Epithelial cell of proximal tubule (primary cell): Measurements from ENCODE around the gene PHETA1. TPM values are rescaled to one million over a fixed set of nuclear protein-coding genes. Genes with fewer than 3 reads are reported as not detected.

Source experiments
- DNase-seq: peaks from one replicate; pipeline ENCODE4 v3.0.0-alpha.2; 2011; ENCODE audit warnings: low read depth
- H3K4me3 ChIP-seq: 2 replicates; pipeline ENCODE4 v1.5.1; 2011; ENCODE audit warnings: low read depth, mild to moderate bottlenecking, low read length
- total RNA-seq: library from RNA; depleted of rRNA; stranded (reverse); fragments of >200 nt; gene quantifications from 2 replicates; pipeline ENCODE4 v1.2.3, GENCODE V29; 2015
- TF ChIP-seq, protein P1 (sequence below): conservative IDR thresholded peaks from 2 replicates; pipeline ENCODE4 v1.5.1; 2012; ENCODE audit warnings: low read depth, mild to moderate bottlenecking, low read length

The PHETA1 gene
- total RNA-seq, 1 donor from 2014 or later, result 28.7 TPM

DNA sequence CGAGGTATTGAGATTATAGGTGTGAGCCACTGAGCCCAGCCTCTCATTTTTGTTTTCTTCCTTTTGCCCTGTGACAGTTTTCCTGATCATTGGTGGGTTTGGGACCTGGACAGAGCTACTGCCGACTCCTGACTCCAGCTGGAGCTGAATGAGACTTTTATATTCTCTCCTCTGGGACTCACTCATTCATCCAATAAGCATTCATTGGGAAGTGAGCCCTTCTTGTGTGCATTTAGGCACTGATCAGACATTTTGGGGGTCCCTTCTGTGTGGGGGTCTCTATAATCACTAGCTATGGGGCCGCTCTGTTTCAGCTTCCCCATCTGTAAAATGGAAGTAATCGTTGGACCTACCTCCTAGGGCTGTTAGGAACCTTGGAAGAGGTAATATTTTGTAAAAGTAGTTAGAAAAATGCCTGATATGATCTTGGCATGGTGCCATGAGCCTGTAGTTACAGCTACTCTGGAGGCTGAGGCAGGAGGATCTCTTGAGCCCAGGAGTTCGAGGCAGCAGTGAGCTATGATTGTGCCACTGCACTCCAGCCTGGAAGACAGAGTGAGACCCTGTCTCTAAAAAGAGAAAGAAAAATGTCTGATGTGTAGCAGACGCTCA, 44.0 kb upstream of the PHETA1 start:
- no peak for DNase-seq
- TF ChIP-seq, protein P1, sequence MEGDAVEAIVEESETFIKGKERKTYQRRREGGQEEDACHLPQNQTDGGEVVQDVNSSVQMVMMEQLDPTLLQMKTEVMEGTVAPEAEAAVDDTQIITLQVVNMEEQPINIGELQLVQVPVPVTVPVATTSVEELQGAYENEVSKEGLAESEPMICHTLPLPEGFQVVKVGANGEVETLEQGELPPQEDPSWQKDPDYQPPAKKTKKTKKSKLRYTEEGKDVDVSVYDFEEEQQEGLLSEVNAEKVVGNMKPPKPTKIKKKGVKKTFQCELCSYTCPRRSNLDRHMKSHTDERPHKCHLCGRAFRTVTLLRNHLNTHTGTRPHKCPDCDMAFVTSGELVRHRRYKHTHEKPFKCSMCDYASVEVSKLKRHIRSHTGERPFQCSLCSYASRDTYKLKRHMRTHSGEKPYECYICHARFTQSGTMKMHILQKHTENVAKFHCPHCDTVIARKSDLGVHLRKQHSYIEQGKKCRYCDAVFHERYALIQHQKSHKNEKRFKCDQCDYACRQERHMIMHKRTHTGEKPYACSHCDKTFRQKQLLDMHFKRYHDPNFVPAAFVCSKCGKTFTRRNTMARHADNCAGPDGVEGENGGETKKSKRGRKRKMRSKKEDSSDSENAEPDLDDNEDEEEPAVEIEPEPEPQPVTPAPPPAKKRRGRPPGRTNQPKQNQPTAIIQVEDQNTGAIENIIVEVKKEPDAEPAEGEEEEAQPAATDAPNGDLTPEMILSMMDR, result no peak
- H3K4me3 ChIP-seq, result no peak overlapping the region

DNA sequence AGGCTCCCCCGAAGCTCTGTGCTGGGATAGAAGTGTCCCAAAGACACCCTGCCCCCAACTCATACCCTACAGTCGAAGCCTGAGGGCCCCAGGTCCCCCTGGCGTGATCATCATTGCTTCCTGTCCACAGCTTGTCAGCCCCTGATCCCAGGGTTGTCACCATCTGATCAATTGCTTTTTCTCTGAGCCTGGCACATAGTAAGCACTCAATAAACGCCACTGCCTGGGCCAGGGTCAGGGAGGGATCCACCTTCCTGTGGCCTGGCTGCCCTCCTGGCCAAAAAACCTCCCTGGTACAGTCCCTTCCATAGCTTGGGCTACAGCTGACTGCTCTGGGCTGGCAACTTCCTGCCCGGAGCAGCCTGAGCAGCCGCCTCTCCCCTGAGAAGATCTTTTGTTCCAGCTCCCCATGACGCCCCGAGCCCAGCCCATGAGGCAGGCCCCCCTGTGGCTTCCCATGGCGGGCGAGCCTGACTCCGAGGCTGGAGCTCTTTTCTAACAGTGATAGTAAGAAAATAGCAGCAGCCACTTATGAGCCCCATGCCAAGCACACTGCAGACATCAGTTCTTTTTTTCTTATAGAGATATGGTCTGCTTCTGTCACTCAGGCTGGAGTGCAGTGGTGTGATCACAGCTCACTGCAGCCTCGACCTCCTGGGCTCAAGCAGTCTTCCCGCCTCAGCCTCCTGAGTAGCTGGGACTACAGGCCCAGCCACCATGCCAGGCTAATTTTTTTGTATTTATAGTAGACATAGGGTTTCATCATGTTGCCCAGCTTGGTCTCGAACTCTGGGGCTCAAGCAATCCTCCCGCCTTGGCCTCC, 43.3 kb upstream of the PHETA1 start:
- DNase-seq, result no peak
- H3K4me3 ChIP-seq, result no peak overlapping the region
- TF ChIP-seq, protein P1, result no peak

DNA sequence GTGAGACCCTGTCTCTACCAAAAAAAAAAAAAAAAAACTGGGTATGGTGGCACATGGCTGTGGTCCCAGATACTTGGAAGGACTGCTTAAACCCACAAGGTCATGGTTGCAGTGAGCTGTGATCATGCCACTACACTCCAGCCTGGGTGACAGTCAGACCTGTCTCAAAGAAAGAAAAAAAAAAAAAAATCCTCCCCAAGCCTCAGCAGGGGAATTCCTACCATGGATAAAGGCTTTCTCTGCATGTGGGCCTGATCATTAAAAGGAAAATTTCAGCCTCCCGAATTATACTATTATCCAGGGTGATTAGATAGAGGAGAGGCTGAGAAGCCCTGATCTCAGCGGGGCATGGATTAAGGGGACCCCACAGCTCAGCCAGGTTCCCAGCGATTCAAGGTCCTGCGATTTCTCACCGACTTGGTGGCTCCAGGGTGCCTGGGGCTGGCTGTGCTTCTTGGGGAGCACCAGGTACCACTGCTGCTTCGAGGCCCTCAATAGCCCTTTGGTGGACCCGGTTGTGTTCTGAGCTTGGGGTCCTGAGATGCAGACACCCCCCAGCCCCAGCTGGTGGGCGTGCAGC, 42.4 kb upstream of the PHETA1 start:
- DNase-seq, result no peak
- H3K4me3 ChIP-seq, result no peak overlapping the region
- TF ChIP-seq, protein P1, result no peak

DNA sequence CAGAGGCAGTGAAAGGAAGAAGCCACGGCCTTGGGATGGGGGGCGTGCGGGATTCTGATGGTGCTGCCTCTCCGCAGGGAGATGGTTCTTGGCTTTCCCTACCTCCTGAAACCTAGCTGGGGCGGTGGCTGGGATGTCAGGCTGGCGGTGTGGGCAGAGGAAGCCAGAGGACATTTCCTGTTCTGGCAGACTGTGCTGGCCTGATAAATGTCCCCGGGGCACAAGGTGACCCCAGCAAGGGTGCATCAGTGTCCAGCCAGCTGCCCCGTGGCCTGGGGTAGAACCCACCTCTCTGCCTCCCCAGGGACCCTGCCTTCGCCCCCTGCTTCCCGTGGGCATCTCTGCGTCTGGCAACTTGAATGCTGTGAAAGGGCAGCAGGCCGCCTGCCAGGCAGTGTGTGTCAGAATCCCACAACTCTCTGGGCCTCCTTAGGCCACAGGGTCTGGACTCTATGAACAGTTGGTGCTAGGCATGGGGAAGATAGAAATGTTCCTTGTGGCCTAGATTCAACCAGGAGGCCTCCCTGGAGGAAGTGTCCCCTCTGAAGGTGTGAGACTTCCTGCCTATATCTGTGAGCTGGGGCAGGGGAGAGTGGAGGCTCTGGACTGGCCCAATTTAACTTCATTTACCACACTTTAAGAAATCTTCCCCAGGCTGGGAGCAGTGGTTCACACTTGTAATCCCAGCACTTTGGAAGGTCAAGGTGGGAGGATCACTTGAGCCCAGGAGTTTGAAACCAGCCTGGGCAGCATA, 41.7 kb upstream of the PHETA1 start:
- TF ChIP-seq, protein P1, result no peak
- no peak for DNase-seq
- H3K4me3 ChIP-seq, result no peak overlapping the region

DNA sequence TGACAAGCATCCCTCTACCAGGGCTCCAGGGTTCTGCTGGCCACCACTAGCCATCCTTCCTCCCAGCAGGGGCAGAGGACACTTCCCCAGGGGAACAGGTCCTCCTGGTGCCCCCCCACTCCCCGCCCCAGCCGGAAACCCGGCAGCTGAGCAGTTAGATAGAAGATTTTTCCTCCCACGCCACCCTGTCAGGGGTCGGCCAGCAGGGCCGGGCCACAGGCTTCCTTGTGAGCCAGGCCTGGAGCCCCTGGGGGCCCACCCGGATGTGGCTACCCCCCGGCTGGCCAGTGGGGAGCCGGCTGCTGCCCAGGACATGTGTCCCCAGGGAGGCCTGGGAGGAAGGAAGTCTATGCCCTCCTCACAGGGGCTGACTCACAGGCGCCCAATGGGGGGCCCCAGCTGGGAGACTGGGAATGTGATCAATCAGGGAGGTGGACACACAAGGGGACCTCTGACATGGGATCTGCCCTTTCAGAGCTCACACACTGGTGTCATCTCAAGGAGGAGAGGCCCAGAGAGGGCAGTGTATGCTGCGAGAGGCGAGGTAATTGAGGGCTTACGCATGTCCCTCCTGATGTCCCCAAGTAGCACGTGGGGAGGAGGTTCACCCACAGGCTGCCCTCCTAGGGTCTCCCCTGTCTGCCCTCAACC, 41.0 kb upstream of the PHETA1 start:
- TF ChIP-seq, protein P1, result no peak
- H3K4me3 ChIP-seq, result no peak overlapping the region
- DNase-seq, result no peak

DNA sequence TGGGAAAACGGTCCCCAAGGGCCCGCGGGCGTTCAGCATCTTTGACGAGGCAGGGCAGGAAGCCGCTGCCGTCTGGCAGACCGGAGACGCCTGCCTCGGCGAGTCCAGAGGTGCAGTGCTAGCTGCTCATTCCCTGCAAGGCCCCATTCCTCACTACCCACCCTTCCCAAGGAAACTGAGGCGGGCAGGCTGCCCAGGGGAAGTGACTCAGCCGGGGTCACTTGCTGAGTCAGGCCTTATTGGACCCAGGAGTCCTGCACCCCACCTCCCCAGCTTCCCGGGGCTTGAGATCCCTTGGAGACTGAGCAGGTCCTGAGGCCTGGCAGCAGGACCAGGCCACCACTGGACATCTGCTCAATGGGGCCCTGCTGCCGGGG, 40.5 kb upstream of the PHETA1 start:
- H3K4me3 ChIP-seq, result no peak overlapping the region
- TF ChIP-seq, protein P1, result no peak
- no peak for DNase-seq
